ENCODE data around the gene SYT1. TPM values are rescaled to one million over a fixed set of nuclear protein-coding genes. Genes with fewer than 3 reads are reported as not detected.

The SYT1 gene
- total and polyA plus RNA-seq, 2 experiments from 2014 or later, result 48.7 to 51.7 TPM

- TF ChIP-seq EZH2 (IDR thresholded peaks at IDR 0.05; ENCODE audit: low read depth, unreplicated experiment) (no peak), ZNF462 (CRISPR knock-in tag; IDR thresholded peaks at IDR 0.05) (no peak), POLR2AphosphoS5 (IDR thresholded peaks at IDR 0.05; ENCODE audit: low read depth) (no peak), JUNB (IDR thresholded peaks at IDR 0.05; ENCODE audit: unreplicated experiment) (no peak), ZNF114 (CRISPR knock-in tag; IDR thresholded peaks at IDR 0.05) (no peak), ZNF331 (CRISPR knock-in tag; IDR thresholded peaks at IDR 0.05; ENCODE audit: low read depth) (no peak), CREB1 (CRISPR knock-in tag; IDR thresholded peaks at IDR 0.05; ENCODE audit: low read depth) (no peak), STAT1 (IDR thresholded peaks at IDR 0.05; ENCODE audit: unreplicated experiment) (no peak), NANOG (IDR thresholded peaks at IDR 0.05; ENCODE audit: borderline replicate concordance) (no peak), REST (IDR thresholded peaks at IDR 0.05; ENCODE audit: unreplicated experiment) (no peak), ETS1 (IDR thresholded peaks at IDR 0.05) (no peak), EZH2phosphoT487 (IDR thresholded peaks at IDR 0.05; ENCODE audit: unreplicated experiment) (no peak)
- TF ChIP-seq, protein P1, sequence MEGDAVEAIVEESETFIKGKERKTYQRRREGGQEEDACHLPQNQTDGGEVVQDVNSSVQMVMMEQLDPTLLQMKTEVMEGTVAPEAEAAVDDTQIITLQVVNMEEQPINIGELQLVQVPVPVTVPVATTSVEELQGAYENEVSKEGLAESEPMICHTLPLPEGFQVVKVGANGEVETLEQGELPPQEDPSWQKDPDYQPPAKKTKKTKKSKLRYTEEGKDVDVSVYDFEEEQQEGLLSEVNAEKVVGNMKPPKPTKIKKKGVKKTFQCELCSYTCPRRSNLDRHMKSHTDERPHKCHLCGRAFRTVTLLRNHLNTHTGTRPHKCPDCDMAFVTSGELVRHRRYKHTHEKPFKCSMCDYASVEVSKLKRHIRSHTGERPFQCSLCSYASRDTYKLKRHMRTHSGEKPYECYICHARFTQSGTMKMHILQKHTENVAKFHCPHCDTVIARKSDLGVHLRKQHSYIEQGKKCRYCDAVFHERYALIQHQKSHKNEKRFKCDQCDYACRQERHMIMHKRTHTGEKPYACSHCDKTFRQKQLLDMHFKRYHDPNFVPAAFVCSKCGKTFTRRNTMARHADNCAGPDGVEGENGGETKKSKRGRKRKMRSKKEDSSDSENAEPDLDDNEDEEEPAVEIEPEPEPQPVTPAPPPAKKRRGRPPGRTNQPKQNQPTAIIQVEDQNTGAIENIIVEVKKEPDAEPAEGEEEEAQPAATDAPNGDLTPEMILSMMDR (conservative IDR thresholded peaks at IDR 0.05; ENCODE audit: low read depth in 2 of 2), result no peak
- ATAC-seq (no peak), DNase-seq (ENCODE audit: low spot score) (no peak)
- Histone ChIP-seq H3F3A (replicated peaks; ENCODE audit: low read depth) (no peaks in the 10 kb centered on the region), H3K4me1 (ENCODE audit: insufficient read depth) (peaks cover 21% of the 10 kb centered on the region), H3K36me3 (ENCODE audit: insufficient read depth) (no peaks in the 10 kb centered on the region), H3K4me3 (no peak overlapping the region), H3K79me2 (replicated peaks; ENCODE audit: insufficient read depth) (peaks cover 41% of the 10 kb centered on the region), H2AFZ (no peak overlapping the region), H4K20me1 (replicated peaks; ENCODE audit: insufficient read depth) (no peaks in the 10 kb centered on the region; the same call in 1 of the 2 replicates), H3K9me2 (ENCODE audit: insufficient read depth) (no peaks in the 10 kb centered on the region), H3K27ac (ENCODE audit: low read depth) (no peak overlapping the region), H3K27me3 (ENCODE audit: insufficient read depth) (no peaks in the 10 kb centered on the region), H3K4me2 (no peak overlapping the region)
- H3K27me3 Mint-ChIP-seq (ENCODE audit: insufficient read depth, low read depth, poor library complexity), result no peaks in the 10 kb centered on the region
- H3K9me3 Mint-ChIP-seq, result no peaks in the 10 kb centered on the region
- no peaks in the 10 kb centered on the region for H3K36me3 Mint-ChIP-seq (ENCODE audit: low read depth)
- peaks cover 29% of the 10 kb centered on the region for H3K4me1 Mint-ChIP-seq
- H3K4me3 Mint-ChIP-seq, result no peak overlapping the region
- peak overlapping the region; percentile 78; the same call in 1 of the 2 replicates for H3K27ac Mint-ChIP-seq
Observed at GRCh38 chr12:78891646-78892353, 27.2 kb downstream of the SYT1 start.
